HFF-Myc (cell line): ENCODE measurements around the gene TAGAP.
"Not testable (repeated sequence)": the region's sequence is repeated elsewhere in the genome, so short reads cannot be mapped to it uniquely, and the experiment has no call there.

Experiments used
- DNase-seq: peaks from one replicate; pipeline ENCODE4 v3.0.0-alpha.2; 2011; ENCODE audit warnings: low read depth; ENCODE audit errors: extremely low read depth
- H3K4me3 ChIP-seq: replicated peaks from 2 replicates; pipeline ENCODE4 v1.5.1; 2011; ENCODE audit warnings: low read depth, mild to moderate bottlenecking, control low read depth, low read length
- CTCF ChIP-seq: IDR thresholded peaks from 2 replicates; pipeline ENCODE4 v1.5.1; 2012; ENCODE audit warnings: mild to moderate bottlenecking, low read depth, low read length, control low read depth; ENCODE audit errors: missing control alignments

TAGAP gene

GRCh38 chr6:159030168-159030567 is 14.6 kb downstream of the TAGAP start:
- H3K4me3 ChIP-seq, result no peak overlapping the region
- DNase-seq, result no peak
- TF ChIP-seq CTCF, result no peak

- DNase-seq, H3K4me3 ChIP-seq: not testable (repeated sequence)
Observed at GRCh38 chr6:159025224-159025623, 19.6 kb downstream of the TAGAP start.

GRCh38 chr6:159023893-159024292 is 20.9 kb downstream of the TAGAP start:
- H3K4me3 ChIP-seq, result no peak overlapping the region
- no peak for DNase-seq
- no peak for TF ChIP-seq CTCF

- DNase-seq, result no peak
- TF ChIP-seq CTCF, result no peak
- no peak overlapping the region for H3K4me3 ChIP-seq
Observed at GRCh38 chr6:159020011-159020410, 24.8 kb downstream of the TAGAP start.

GRCh38 chr6:159017757-159018559 is 26.8 kb downstream of the TAGAP start:
- no peak for DNase-seq
- H3K4me3 ChIP-seq, result no peak overlapping the region

GRCh38 chr6:159014406-159014805 is 30.4 kb downstream of the TAGAP start:
- no peak overlapping the region for H3K4me3 ChIP-seq
- no peak for DNase-seq
- TF ChIP-seq CTCF, result no peak

More at GRCh38 chr6:159017757-159018559, 26.8 kb downstream of the TAGAP start:
- no peak for TF ChIP-seq CTCF

- no peak for DNase-seq
Observed at GRCh38 chr6:159013229-159013628, 31.6 kb downstream of the TAGAP start.

More at GRCh38 chr6:159013229-159013628, 31.6 kb downstream of the TAGAP start:
- no peak for TF ChIP-seq CTCF
- no peak overlapping the region for H3K4me3 ChIP-seq
